HT-29 (cell line): Measurements from ENCODE around the gene GON4L. TPM values are rescaled to one million over a fixed set of nuclear protein-coding genes. Genes with fewer than 3 reads are reported as not detected.
"Not testable (repeated sequence)": the region's sequence is repeated elsewhere in the genome, so short reads cannot be mapped to it uniquely, and the experiment has no call there.

Source experiments
- DNase-seq: peaks from one replicate; pipeline ENCODE4 v3.0.0-alpha.2; 2015; ENCODE audit warnings: low spot score
- total RNA-seq: library from RNA; depleted of rRNA; stranded (reverse); fragments of >200 nt; shearing (Covaris generic); gene quantifications from 2 replicates; pipeline ENCODE4 v1.2.3, GENCODE V29; 2014

The GON4L gene
- total RNA-seq, 1 experiment from 2014 or later, result 18.0 TPM

GRCh38 chr1:155872527-155872926 is 15.5 kb upstream of the GON4L start:
- DNase-seq, result no peak

DNA sequence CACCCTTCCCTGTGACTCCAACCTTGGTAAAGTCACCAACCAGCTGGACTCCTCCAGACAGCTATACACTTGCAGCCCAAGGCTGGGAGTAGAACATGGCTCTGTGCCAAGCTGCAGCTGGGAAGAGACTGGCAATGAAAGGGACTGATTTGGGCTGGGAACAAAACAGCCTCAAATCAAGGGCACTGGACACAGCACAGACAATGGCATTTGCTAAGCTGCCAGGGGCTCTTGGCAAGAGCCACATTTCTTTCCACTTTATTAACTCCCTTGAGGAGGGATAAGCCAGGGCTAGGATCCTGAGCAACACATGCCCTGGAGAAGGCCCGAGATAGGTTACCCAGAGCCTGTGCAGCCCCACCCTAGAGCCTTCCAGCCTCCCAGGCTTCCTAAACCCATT is 14.4 kb upstream of the GON4L start:
- DNase-seq, result no peak

- DNase-seq, result no peak
Measured at GRCh38 chr1:155867766-155868165, 10.8 kb upstream of the GON4L start.

DNA sequence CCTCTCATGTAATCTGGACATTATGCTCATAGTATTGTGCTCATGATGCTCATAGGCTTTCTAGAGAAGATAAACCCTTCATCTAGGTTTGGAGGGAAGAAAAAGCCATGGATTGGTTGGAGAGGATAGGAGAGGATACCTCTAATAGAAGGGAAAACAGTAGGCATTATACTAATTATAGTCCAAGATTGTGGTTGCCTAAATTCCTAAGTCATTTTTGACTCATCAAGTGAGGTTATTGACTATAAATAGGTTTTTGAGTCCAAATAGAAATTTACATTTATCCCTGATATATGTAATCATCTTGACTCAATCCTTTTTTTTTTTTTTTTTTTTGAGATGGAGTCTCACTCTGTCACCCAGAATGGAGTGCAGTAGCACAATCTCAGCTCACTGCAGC is 7.4 kb upstream of the GON4L start:
- no peak for DNase-seq

- no peak for DNase-seq
Measured at GRCh38 chr1:155861896-155862295, 4.9 kb upstream of the GON4L start.

- no peak for DNase-seq
Measured at GRCh38 chr1:155860970-155861510, 4.0 kb upstream of the GON4L start.

DNA sequence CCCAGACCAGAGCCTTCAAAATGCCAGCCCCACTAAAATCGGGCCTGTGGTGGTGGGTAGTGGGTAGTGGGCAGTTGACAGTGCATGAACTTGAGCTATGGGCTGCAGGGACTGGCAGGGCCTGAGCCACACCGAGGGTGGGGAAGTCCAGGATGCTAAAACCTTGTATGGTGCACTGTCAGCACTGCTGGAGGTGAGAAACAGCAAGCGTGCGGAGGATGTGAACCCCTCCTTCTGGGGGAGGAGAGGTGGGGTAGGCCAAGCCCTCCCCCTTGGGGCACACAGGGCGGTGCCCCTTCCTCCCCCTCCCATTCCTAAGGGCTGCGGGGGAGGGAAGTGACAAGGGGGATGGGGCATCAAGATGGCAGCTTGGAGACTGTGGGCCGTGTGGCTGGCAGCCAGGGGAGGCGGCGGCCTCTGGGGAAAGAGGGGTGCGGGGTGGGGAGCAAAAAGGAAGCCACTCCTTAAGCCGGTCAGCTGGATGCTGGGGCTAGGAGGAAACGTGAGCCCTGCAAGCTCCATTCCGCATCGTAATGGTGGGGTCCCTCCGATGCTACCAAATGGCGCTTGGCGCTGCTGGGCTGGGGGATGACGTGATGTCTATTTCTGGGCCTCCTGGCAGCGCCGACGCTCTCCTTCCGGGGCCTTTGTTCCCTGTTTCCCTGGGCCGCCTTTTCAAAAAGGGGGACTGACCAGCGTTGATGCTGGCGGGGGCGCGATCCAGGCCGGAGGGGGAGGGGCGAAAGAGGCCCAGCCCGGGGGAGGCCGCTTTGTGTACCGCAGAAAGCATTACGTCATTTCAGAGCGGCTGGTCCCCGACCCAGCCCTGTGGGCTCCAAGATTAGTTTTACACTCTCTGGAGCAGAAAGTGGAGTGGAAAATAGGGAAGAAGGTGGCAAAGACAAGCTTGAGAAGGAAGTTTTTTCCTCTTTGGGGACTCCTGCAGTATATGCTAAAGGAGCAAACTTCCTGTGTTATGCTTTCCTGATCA is 3.2 kb upstream of the GON4L start:
- DNase-seq, result no peak

DNA sequence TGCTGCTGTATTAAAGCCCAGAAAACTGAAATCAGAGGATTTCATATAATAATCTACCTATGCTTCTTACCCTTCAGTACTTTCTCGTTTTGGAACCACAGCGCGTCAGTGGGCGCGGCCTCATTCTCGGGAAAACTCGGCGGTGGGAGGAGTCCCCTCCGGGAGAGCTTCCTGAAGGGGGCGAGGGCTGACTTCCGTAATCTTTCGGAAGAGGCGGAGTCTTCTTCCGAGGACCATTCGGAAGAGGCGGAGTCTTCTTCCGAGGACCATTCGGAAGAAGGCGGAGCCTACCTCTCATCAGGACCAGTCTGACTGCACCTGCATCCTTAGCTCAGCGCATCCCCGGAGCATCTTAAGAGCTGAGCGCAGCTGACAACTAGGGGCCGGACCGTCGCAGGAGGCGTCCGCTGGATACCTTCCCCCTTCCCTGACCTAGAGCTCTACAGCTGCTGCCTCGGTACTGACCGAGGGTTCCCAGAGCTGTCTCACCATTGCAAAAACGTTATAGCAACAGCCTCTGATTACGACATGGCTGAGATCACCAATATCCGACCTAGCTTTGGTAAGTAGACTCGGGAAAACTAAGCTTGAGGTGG is 2.3 kb upstream of the GON4L start, which contains the start of gene SYT11:
Gene SYT11 (plus strand): TSS at position 334 of the 596 bp plus-strand sequence. CDS start 195 bp downstream, at position 529.
- peak; percentile 95 for DNase-seq

- DNase-seq, result no peak
Measured at GRCh38 chr1:155858800-155859233, 1.8 kb upstream of the GON4L start.

GRCh38 chr1:155856257-155856974 is 598 bp downstream of the GON4L start:
- no peak for DNase-seq

DNA sequence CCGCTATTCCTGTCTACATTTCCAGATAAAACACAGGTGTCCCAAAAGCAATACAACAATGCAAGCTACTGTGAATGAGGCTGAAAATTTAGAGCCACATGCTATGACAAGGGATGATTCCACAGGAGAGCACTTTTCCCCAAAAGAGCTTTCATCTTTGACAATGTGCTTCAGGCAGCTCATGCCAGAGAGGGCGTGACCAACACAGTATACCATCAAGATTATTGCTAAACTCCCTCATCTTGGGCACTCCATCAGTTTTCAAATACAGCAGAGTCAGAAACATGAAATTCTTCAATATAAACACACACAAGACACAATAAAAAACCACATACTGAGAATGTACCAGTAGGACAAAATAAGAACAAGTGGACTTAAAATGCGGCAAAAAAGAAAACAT is 6.7 kb downstream of the GON4L start:
- DNase-seq, result no peak

- DNase-seq, result no peak
Measured at GRCh38 chr1:155847823-155848529, 9.0 kb downstream of the GON4L start.

- DNase-seq, result no peak
Measured at GRCh38 chr1:155844860-155845421, 12.1 kb downstream of the GON4L start.

- no peak for DNase-seq
Measured at GRCh38 chr1:155840386-155840785, 16.6 kb downstream of the GON4L start.

GRCh38 chr1:155835548-155835947 is 21.5 kb downstream of the GON4L start:
- no peak for DNase-seq

GRCh38 chr1:155834927-155835399 is 22.1 kb downstream of the GON4L start:
- DNase-seq, result not testable (repeated sequence)

DNA sequence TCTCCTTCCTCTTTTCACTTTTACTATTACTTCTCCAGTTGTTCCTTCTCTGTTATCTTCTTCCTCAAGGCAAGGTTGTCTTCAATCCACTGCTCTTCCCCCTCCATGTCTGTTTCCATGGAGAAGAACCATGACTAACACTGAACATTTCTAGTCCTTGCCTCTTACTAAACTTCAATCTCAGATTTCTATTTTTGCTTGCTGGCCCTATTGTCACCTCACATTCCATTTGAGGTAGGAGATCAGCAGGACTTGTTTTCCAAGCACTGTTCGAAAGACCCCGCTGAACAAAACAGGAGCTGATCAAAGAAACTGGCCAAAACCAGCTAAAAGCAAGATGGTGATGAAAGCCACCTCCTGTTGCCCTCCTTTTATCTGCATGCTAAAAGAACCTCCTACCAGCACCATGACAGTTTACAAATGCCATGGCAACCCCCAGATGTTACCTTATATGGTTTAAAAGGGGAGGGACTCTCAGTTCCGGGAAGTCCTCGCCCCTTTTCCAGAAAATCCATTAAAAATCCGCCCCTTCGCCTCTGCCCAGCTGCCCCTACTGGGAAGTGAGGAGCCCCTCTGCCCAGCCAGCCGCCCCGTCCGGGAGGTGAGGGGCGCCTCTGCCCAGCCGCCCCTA is 22.6 kb downstream of the GON4L start:
- no peak for DNase-seq

- DNase-seq, result no peak
Measured at GRCh38 chr1:155833665-155834295, 23.2 kb downstream of the GON4L start.

GRCh38 chr1:155831279-155831976 is 25.6 kb downstream of the GON4L start:
- no peak for DNase-seq
